Endodermal cell (in vitro differentiated cells): Measurements from ENCODE around the gene PAH. TPM values are rescaled to one million over a fixed set of nuclear protein-coding genes. Genes with fewer than 3 reads are reported as not detected.

Experiments used
- DNase-seq: peaks from one replicate; pipeline ENCODE4 v3.0.0-alpha.2; 2017
- H3K27ac ChIP-seq: 2 replicates; pipeline ENCODE4 v1.5.1; 2013; ENCODE audit warnings: mild to moderate bottlenecking, low read depth, low read length, moderate library complexity
- H3K27me3 ChIP-seq: 2 replicates; pipeline ENCODE4 v1.6.1; 2013; ENCODE audit warnings: mild to moderate bottlenecking, low read length, moderate library complexity; ENCODE audit not compliant: insufficient read depth, control insufficient read depth, poor library complexity, severe bottlenecking
- H3K36me3 ChIP-seq: 2 replicates; pipeline ENCODE4 v1.7.0; 2013; ENCODE audit warnings: mild to moderate bottlenecking, low read length, moderate library complexity; ENCODE audit not compliant: control insufficient read depth, insufficient read depth
- H3K4me1 ChIP-seq: one replicate; pipeline ENCODE4 v1.7.0; 2013; ENCODE audit warnings: low read length; ENCODE audit not compliant: control insufficient read depth, insufficient read depth
- H3K4me3 ChIP-seq: 2 replicates; pipeline ENCODE4 v1.5.1; 2013; ENCODE audit warnings: mild to moderate bottlenecking, low read length, moderate library complexity
- H3K9ac ChIP-seq: 2 replicates; pipeline ENCODE4 v1.6.1; 2013; ENCODE audit warnings: mild to moderate bottlenecking, low read length, moderate library complexity; ENCODE audit not compliant: poor library complexity, severe bottlenecking; ENCODE audit errors: extremely low read depth
- H3K9me3 ChIP-seq: 2 replicates; pipeline ENCODE4 v1.6.1; 2013; ENCODE audit warnings: mild to moderate bottlenecking, low read length, moderate library complexity; ENCODE audit not compliant: control insufficient read depth
- H3K27ac Mint-ChIP-seq: 2 replicates; pipeline ENCODE4 v1.8.0; 2020; ENCODE audit warnings: mixed read lengths
- H3K27me3 Mint-ChIP-seq: 2 replicates; pipeline ENCODE4 v1.8.0; 2021; ENCODE audit warnings: mild to moderate bottlenecking, mixed read lengths; ENCODE audit not compliant: insufficient read depth
- H3K36me3 Mint-ChIP-seq: 2 replicates; pipeline ENCODE4 v1.8.0; 2020; ENCODE audit warnings: low read depth, mixed read lengths
- H3K4me1 Mint-ChIP-seq: 2 replicates; pipeline ENCODE4 v1.8.0; 2020; ENCODE audit warnings: mixed read lengths
- H3K4me3 Mint-ChIP-seq: 2 replicates; pipeline ENCODE4 v1.8.0; 2020; ENCODE audit warnings: mild to moderate bottlenecking, moderate library complexity, mixed read lengths
- H3K9me3 Mint-ChIP-seq: 2 replicates; pipeline ENCODE4 v1.8.0; 2020; ENCODE audit warnings: mild to moderate bottlenecking, mixed read lengths
- CTCF ChIP-seq: fragments of 200-600 bp; sonication (generic); conservative IDR thresholded peaks from 2 replicates; pipeline ENCODE4 v1.5.0; 2021; ENCODE audit warnings: antibody characterized with exemption, mild to moderate bottlenecking
- WGBS, 2 experiments: methylation state at CpG; one replicate each; pipeline versions ENCODE4 v1.1.5 to v1.1.7; 2013; ENCODE audit warnings: missing lambda C conversion rate in 2 of 2, mixed read lengths in 1 of 2; ENCODE audit not compliant: insufficient coverage in 1 of 2, insufficient read length in 1 of 2; 5-methylcytosine and 5-hydroxymethylcytosine counted together
- total RNA-seq, 2 donors: library from RNA; stranded (reverse); fragmentation: NEBNext Ultra II Directional in 1 of 2; extraction: Animal tissue kit (Norgen Biotek cat#: 25700) in 1 of 2; gene quantifications; 2 replicates in 1 of 2; 3 replicates in 1 of 2; pipeline ENCODE4 v1.2.1, GENCODE V29; 2021

Gene PAH
- total RNA-seq, 2 donors from 2014 or later, result 1.5 to 1.9 TPM

GRCh38 chr12:102921240-102921639 is 4.2 kb upstream of the PAH start:
- H3K27ac Mint-ChIP-seq, result no peak overlapping the region
- H3K4me3 Mint-ChIP-seq, result no peak overlapping the region
- no peak for TF ChIP-seq CTCF
- H3K36me3 Mint-ChIP-seq, result no peaks in the 10 kb centered on the region
- Histone ChIP-seq H3K27ac (no peak overlapping the region), H3K4me1 (no peaks in the 10 kb centered on the region), H3K9me3 (no peaks in the 10 kb centered on the region), H3K9ac (no peak overlapping the region), H3K4me3 (no peak overlapping the region), H3K27me3 (peaks cover 12% of the 10 kb centered on the region), H3K36me3 (no peaks in the 10 kb centered on the region)
- peaks cover 17% of the 10 kb centered on the region for H3K27me3 Mint-ChIP-seq
- no peak for DNase-seq
- H3K4me1 Mint-ChIP-seq, result peaks cover 3% of the 10 kb centered on the region
- H3K9me3 Mint-ChIP-seq, result no peaks in the 10 kb centered on the region

- Histone ChIP-seq H3K36me3 (no peaks in the 10 kb centered on the region), H3K9ac (no peak overlapping the region), H3K4me3 (no peak overlapping the region), H3K27me3 (peaks cover 15% of the 10 kb centered on the region), H3K27ac (no peak overlapping the region), H3K9me3 (no peaks in the 10 kb centered on the region), H3K4me1 (no peaks in the 10 kb centered on the region)
- DNase-seq, result no peak
- H3K4me1 Mint-ChIP-seq, result peaks cover 3% of the 10 kb centered on the region
- no peak overlapping the region for H3K4me3 Mint-ChIP-seq
- no peak for TF ChIP-seq CTCF
- no peak overlapping the region for H3K27ac Mint-ChIP-seq
- no peaks in the 10 kb centered on the region for H3K9me3 Mint-ChIP-seq
- no peaks in the 10 kb centered on the region for H3K36me3 Mint-ChIP-seq
- H3K27me3 Mint-ChIP-seq, result peaks cover 15% of the 10 kb centered on the region
Observed at GRCh38 chr12:102920271-102920670, 3.2 kb upstream of the PAH start.

- H3K4me3 Mint-ChIP-seq, result no peak overlapping the region
Observed at GRCh38 chr12:102918840-102919239, 1.8 kb upstream of the PAH start.

More at GRCh38 chr12:102918840-102919239, 1.8 kb upstream of the PAH start:
- TF ChIP-seq CTCF, result no peak
- Histone ChIP-seq H3K9me3 (no peaks in the 10 kb centered on the region), H3K4me3 (no peak overlapping the region), H3K4me1 (no peaks in the 10 kb centered on the region), H3K9ac (no peak overlapping the region), H3K27me3 (peaks cover 12% of the 10 kb centered on the region), H3K27ac (no peak overlapping the region), H3K36me3 (no peaks in the 10 kb centered on the region)
- Mint-ChIP-seq H3K4me1 (peaks cover 3% of the 10 kb centered on the region), H3K27ac (no peak overlapping the region), H3K9me3 (no peaks in the 10 kb centered on the region), H3K27me3 (peaks cover 19% of the 10 kb centered on the region), H3K36me3 (no peaks in the 10 kb centered on the region)
- DNase-seq, result no peak
- 85 to 92% methylated on average over 2 of the region's 2 CpGs for WGBS, 2 experiments
